ENCODE results near the gene FRA10AC1.

Gene FRA10AC1

GRCh38 chr10:93667795-93668194 is 34.6 kb downstream of the FRA10AC1 start:
- Histone ChIP-seq H3K9me3 (no peaks in the 10 kb centered on the region), H3K4me1 (no peaks in the 10 kb centered on the region), H3K4me3 (ENCODE audit: low read depth, low read length) (no peak overlapping the region), H3K36me3 (no peaks in the 10 kb centered on the region; the same call in 1 of the 2 replicates), H3K27me3 (no peaks in the 10 kb centered on the region)
- TF ChIP-seq, protein P1, sequence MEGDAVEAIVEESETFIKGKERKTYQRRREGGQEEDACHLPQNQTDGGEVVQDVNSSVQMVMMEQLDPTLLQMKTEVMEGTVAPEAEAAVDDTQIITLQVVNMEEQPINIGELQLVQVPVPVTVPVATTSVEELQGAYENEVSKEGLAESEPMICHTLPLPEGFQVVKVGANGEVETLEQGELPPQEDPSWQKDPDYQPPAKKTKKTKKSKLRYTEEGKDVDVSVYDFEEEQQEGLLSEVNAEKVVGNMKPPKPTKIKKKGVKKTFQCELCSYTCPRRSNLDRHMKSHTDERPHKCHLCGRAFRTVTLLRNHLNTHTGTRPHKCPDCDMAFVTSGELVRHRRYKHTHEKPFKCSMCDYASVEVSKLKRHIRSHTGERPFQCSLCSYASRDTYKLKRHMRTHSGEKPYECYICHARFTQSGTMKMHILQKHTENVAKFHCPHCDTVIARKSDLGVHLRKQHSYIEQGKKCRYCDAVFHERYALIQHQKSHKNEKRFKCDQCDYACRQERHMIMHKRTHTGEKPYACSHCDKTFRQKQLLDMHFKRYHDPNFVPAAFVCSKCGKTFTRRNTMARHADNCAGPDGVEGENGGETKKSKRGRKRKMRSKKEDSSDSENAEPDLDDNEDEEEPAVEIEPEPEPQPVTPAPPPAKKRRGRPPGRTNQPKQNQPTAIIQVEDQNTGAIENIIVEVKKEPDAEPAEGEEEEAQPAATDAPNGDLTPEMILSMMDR (IDR thresholded peaks at IDR 0.05; ENCODE audit: low read depth, low read length) = no peak
- no peak for DNase-seq

DNA sequence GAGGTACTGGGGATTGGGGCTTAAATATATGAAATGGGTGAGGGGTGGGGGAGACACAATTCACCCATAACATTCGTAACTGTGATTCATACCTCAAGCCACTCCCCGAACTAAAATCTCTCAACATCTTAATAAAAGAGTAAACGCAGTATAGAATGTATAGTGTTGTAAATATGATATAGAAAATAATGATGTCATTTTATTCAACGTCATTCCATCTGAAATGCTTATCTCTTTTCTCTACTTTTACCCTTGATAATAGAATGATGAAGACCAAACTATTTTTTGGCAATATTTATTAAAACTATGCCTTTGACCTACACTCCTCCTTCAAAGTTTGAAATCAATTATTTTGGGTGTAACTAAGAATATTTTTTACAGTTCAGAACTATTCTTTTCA is 36.4 kb downstream of the FRA10AC1 start:
- H3K9me3 ChIP-seq = no peaks in the 10 kb centered on the region
- no peak overlapping the region for H3K4me3 ChIP-seq (ENCODE audit: low read depth, low read length)
- H3K36me3 ChIP-seq = no peaks in the 10 kb centered on the region; the same call in 1 of the 2 replicates

GRCh38 chr10:93657757-93658156 is 44.6 kb downstream of the FRA10AC1 start:
- no peaks in the 10 kb centered on the region for H3K36me3 ChIP-seq
- H3K4me3 ChIP-seq (ENCODE audit: low read depth, low read length) = no peak overlapping the region
- TF ChIP-seq, protein P1 (IDR thresholded peaks at IDR 0.05; ENCODE audit: low read depth, low read length) = no peak
- no peaks in the 10 kb centered on the region for H3K27me3 ChIP-seq
- H3K4me1 ChIP-seq = no peaks in the 10 kb centered on the region
- DNase-seq = no peak
- H3K9me3 ChIP-seq = no peaks in the 10 kb centered on the region

More for the DNA sequence above, 36.4 kb downstream of the FRA10AC1 start:
- no peaks in the 10 kb centered on the region for H3K27me3 ChIP-seq
- DNase-seq = no peak
- H3K4me1 ChIP-seq = no peaks in the 10 kb centered on the region
- TF ChIP-seq, protein P1 (IDR thresholded peaks at IDR 0.05; ENCODE audit: low read depth, low read length) = no peak

DNA sequence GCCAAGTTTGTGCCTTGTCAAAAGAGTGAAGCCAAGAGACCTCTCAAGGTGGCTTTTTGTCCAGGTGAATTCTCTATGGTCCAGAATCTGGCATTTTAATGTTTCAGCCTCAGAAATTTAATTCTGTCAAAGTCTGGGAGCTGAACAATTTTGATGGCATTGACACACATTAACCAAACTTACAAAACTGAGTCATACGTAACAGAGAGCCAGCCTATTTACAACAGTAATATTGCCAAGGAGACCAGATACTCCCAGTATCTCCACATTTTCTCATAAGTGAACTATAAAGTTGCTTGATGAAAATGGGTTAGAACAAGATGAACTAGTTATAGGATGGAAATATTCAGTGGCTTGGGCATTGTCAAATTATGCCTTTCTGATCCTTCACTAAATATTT is 46.2 kb downstream of the FRA10AC1 start:
- Histone ChIP-seq H3K27me3 (no peaks in the 10 kb centered on the region), H3K9me3 (no peaks in the 10 kb centered on the region), H3K4me3 (ENCODE audit: low read depth, low read length) (no peak overlapping the region), H3K36me3 (no peaks in the 10 kb centered on the region), H3K4me1 (no peaks in the 10 kb centered on the region)
- TF ChIP-seq, protein P1 (IDR thresholded peaks at IDR 0.05; ENCODE audit: low read depth, low read length) = no peak
- DNase-seq = no peak

DNA sequence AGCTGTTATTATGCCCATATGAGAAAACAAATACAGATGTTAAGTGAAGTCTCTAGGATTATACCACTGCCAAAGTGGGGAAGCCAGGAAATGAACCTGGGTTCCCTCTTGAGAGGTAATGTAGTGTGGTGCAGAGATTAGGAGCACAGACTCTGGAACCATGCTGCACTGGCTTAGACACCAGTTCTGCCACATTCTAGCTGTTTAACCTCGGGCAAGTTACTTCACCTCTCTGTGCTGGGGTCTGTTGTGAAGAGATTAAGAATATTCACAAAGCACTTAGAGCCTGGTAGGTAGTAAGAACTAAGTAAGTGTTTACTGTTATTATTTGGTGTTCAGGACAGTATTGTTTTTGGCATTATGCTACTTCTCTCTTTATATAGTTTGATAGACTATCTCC is 48.2 kb downstream of the FRA10AC1 start:
- Histone ChIP-seq H3K36me3 (no peaks in the 10 kb centered on the region), H3K27me3 (no peaks in the 10 kb centered on the region), H3K4me1 (no peaks in the 10 kb centered on the region), H3K9me3 (no peaks in the 10 kb centered on the region), H3K4me3 (ENCODE audit: low read depth, low read length) (no peak overlapping the region)
- DNase-seq = no peak
- TF ChIP-seq, protein P1 (IDR thresholded peaks at IDR 0.05; ENCODE audit: low read depth, low read length) = no peak

DNA sequence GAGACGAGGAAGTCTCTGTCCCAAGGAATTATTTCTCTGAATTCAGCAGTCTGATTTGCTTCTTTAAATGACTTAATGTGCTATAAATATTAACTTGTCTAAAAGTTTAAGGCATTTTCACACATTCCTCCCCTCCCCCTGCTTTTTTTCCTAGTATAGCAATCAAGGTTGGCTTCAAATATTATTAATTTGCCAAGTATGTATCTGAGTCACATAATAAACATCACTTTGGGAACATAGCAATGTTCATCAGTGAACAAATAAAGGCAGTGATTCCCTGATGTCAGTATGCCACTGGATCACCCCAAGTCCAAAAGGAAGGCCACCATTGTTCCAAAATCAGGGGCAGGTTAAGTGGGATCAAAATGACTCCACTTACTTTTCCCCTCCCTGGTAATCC is 49.5 kb downstream of the FRA10AC1 start:
- H3K4me3 ChIP-seq (ENCODE audit: low read depth, low read length) = no peak overlapping the region
- no peaks in the 10 kb centered on the region for H3K27me3 ChIP-seq
- H3K9me3 ChIP-seq = no peaks in the 10 kb centered on the region
- no peaks in the 10 kb centered on the region for H3K36me3 ChIP-seq
- H3K4me1 ChIP-seq = no peaks in the 10 kb centered on the region
- TF ChIP-seq, protein P1 (IDR thresholded peaks at IDR 0.05; ENCODE audit: low read depth, low read length) = no peak
- DNase-seq = no peak

Measured in BE2C (cell line).